Stimulated activated CD4-positive, alpha-beta T cell treated with anti-CD3 and anti-CD28 coated beads, Interleukin-1b, Interleukin-23, amount 100 ng/mL, for 1 hour (primary cell): ENCODE results near the gene CTNNA2.

Experiments
- DNase-seq, 2 donors: peaks; one replicate each; pipeline ENCODE4 v3.0.0-alpha.2; 2020; ENCODE audit warnings: low read depth in 2 of 2

The CTNNA2 gene

GRCh38 chr2:79788952-79789651 lies 276.3 kb downstream of the CTNNA2 start:
- no peak for DNase-seq

DNA sequence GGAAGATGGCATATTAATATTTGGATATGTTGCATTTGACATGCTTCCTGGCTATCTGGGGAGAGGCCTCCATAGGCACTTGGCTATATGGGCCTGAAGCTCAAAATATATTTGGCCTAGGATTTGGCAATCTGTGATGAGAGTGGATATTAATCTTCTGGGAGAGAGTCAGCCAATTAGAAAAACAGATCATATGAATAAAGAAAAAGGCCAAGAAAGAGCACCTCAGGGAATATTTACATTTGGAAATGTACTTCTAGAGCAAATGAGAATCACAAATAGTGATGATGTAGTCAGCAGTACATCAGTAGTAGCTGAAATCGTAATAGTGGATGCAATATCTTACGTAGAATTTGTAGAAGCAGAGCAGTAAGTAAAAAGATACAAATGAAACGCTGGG lies 277.0 kb downstream of the CTNNA2 start:
- no peak for DNase-seq

DNA sequence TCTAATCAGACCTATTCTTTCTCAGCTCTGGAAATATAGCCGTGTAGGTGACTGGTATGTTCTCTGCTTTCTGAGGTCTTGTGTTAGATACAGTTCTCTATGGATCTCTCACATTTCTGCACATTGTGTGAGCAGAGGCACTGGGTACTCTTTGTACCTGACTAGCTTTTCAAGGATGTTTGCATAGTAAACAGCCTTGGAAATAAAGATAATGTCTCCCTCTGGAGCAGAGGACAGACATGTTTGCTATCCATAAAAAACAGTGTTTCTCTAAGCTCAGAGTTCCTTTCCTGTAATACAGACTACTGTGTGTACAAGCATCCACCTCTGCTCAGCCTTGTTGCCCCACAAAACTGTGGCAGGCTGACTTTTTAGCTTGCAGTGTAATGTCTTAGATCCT lies 279.2 kb downstream of the CTNNA2 start:
- no peak for DNase-seq

DNA sequence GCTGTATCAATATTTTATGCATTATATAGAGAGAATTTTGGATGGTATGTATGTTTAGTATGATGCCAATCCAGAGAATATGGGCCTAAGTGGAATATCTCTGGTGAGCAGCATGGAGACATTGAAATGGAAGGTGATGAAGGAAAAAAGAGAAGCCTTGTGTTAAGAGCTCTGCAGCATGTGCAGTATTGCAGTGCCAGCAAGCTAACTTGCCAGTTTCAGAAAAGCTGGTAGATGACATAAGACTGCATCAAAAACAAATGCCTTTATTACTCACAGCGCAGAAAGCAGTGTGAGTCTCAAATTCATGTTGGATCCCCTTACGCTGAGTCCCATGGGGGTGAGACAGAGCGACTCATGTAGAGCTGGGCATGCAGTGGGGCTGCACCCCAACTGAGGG lies 280.2 kb downstream of the CTNNA2 start:
- no peak for DNase-seq

DNA sequence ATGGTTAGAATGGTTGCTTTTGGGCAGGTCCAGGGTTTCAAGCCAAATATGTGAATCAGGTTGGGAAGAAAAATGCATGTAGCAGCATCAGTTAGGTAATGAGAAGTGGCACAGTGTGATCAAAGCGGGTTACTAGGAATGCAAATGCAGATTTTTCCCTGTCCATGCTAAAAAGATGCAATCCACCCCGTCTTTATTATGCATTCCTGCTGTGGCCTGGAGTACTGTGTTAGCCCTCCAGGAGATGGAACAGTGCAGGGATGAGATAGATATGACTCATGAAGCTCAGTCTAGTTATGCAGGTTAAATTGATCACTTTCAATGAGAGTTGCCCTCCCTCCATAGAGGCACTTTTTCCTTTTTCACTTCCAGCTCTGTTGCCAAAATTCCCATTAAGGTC lies 283.8 kb downstream of the CTNNA2 start:
- no peak for DNase-seq

- DNase-seq = no peak
Measured at GRCh38 chr2:79798776-79799175, 285.9 kb downstream of the CTNNA2 start.

GRCh38 chr2:79799729-79800128 lies 286.9 kb downstream of the CTNNA2 start:
- no peak for DNase-seq

- DNase-seq = no peak
Measured at GRCh38 chr2:79801082-79801481, 288.2 kb downstream of the CTNNA2 start.

DNA sequence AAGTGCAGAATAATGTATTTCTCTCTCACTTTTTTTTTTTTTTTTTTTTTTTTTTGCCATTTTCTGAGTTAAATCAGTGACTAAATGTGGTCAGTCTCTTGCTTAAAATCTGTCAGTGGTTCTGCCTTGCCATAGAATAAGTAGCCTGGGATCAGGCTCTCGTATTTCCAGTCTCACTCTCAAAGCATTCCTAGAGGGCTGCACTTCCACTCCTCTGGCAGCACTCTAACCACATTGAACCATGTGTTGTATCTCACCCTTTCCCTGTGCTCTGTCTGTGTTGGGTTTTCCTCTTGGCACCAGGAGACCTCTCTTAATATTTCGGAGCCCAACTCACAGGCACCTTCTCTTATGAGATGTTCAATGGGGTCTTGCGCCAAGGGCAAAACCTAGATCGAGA lies 304.4 kb downstream of the CTNNA2 start:
- no peak for DNase-seq

DNA sequence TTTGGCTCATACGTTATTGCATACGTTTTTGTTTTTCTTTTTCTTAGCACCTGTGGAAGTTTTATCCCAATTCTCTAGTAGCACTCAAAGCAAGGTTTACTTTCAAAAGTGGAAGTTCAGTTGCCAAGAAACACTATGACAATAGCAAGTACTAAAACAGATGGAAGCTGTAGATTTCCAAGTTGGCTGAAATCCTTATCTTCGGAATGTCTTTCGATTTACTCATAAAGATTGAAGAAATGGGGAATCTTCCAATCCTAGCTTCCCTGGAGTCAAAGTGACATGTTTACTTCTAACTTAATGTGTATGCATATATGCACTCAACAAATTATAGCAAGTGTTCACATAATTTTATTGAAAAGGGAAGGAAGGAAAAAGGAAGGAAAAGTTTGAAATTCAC lies 307.4 kb downstream of the CTNNA2 start:
- DNase-seq = no peak

- DNase-seq = no peak
Measured at GRCh38 chr2:79822136-79822535, 309.3 kb downstream of the CTNNA2 start.

DNA sequence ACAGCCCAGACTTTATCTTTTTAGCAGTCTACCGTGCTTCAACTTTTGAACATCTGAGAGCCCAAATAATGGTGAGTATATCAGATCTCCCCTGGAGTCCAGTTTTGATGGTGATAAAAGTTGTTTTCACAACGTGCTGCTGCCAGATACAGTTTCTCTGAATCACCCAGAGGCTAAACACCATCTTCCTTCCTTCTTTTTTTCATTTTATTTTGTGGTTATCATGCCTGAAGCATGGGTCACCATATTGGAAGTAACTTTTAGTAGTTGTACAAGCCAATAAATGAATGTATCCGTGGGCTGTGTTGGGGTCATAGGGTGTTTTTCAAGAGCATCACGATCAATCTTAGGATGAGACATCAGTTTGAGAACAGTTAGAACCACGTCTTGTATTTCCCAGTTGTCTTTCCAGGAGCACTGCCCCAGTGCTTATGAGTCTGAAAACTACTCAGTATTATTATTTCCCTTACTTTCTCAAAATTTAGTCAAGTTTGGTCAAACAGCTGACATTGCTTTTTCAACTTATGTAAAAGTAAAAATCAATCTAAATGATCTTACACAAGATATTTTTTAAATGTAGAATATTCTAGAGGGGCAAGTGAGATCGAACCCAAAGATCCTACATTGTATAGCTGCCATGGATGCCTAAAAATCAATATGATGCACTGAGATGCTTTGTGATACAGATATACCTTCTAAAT lies 311.4 kb downstream of the CTNNA2 start:
- DNase-seq = no peak

- DNase-seq = no peak
Measured at GRCh38 chr2:79827881-79828280, 315.0 kb downstream of the CTNNA2 start.

- DNase-seq = no peak
Measured at GRCh38 chr2:79830501-79830900, 317.6 kb downstream of the CTNNA2 start.

- no peak for DNase-seq
Measured at GRCh38 chr2:79831961-79832360, 319.1 kb downstream of the CTNNA2 start.

GRCh38 chr2:79832511-79833234 lies 319.8 kb downstream of the CTNNA2 start:
- no peak for DNase-seq

DNA sequence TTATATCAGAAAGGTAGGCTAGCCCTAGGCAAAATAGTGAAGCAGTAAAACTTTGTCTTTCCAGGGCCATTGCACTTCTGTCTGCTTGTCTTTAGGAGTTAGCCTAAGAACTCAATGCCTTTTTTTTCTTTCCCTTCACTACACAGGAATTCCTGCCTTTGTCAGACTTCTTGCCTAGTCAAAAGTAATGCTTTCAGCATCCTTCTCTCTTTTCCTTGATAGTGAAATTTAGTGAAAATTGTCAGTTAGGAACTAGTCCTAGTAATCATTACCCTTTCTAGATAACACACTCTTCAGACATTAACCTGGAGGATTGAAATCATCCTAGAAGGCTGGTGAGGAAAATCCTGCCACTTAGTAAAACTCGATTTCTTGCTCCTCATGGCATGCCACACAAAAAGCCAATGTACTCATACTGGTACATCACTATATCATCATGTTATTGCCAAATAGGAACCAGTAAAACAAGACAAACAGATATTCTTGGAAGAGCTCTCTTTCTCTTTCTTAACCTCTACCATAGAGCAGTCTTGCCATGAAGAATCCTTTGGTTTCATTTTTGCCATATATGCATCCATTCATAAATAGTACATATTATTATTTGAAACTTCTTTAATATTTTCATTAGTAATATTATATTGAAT lies 320.5 kb downstream of the CTNNA2 start:
- DNase-seq = no peak

GRCh38 chr2:79835911-79836310 lies 323.1 kb downstream of the CTNNA2 start:
- no peak for DNase-seq

GRCh38 chr2:79844011-79844410 lies 331.2 kb downstream of the CTNNA2 start:
- no peak for DNase-seq

DNA sequence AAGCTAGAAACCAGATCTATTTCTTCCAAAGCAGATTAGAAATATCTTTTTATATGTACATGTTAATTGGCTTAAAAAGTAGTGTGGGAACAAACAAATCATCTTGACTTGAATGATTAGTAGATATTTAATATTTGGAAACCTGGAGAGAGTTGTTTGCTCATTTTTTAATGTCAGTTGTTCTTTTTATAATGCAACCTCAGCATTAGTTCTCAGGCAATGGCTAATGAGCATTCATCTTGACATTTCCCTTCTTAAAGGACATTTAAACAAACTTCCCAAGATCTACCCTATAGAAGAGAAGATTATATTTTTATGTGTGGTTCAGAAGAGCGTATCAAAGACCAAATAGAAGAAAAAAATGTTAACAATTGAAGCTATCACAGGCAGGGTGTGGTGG lies 334.0 kb downstream of the CTNNA2 start:
- no peak for DNase-seq

DNA sequence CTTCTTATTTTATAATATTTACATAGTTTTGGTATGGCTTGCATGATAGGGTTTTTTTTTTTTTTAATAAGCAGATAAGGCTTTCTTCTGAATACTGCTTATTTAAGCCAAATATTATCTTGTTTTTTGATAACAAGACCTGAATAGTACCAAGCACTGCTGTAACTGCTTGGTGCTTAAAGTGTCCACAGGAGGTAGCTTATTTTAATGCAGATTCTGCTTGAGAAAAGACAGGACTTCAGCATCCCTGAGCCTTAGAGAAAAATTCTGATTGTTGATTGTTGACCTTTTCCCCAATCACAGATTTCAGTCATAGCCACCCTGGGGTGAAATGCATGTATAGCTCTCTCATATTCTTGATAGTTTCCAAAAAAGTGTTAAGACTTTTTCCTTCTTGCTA lies 336.4 kb downstream of the CTNNA2 start:
- DNase-seq = no peak

DNA sequence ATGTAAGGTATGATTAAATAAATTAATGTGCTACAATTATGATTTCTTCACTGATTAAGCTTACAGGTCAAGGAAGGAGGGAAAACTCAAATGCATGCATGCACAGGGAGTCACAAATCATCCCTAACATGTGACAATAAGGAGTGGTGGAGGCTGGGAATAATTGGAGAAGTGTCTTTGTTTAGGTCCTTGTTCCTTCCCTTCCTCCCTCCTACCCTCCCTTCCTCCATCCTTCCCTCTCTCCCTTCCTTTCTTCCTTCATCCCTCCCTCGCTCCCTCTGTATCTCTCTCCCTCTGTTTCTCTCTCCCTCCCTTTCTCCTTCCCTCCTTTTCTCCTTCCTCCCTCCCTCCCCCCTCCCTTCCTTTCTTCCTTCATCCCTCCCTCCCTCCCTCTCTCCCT lies 337.1 kb downstream of the CTNNA2 start:
- no peak for DNase-seq

GRCh38 chr2:79850912-79851311 lies 338.1 kb downstream of the CTNNA2 start:
- no peak for DNase-seq
